ENCODE data around the gene RAB36. TPM values are rescaled to one million over a fixed set of nuclear protein-coding genes. Genes with fewer than 3 reads are reported as not detected.
A peak's percentile ranks its signal among the peaks of the same experiment; 100 is the strongest.

RAB36 gene
- total RNA-seq, 2 experiments from 2014 or later = 0.77 to 0.87 TPM

- H3K4me1 ChIP-seq (ENCODE audit: insufficient read depth, low read length) = peaks cover 7% of the 10 kb centered on the region
- Mint-ChIP-seq H3K9me3 (no peaks in the 10 kb centered on the region), H3K4me1 (ENCODE audit: low read depth) (peaks cover 5% of the 10 kb centered on the region), H3K27me3 (no peaks in the 10 kb centered on the region), H3K4me3 (no peak overlapping the region), H3K27ac (no peak overlapping the region), H3K36me3 (ENCODE audit: low read depth) (no peaks in the 10 kb centered on the region)
- H3K27me3 ChIP-seq (ENCODE audit: control insufficient read depth in 1 of 2, insufficient read depth in 2 of 2, low read length in 2 of 2) = no peaks in the 10 kb centered on the region
- H3K9me3 ChIP-seq (ENCODE audit: control insufficient read depth in 1 of 2, insufficient read depth in 1 of 2, low read length in 2 of 2) = no peaks in the 10 kb centered on the region
- intact Hi-C loops (cut with DNase I, micrococcal nuclease) = loop anchor here in 1 of 2 experiments (10.0 kb wide), 1 partner anchor 412 kb away; no protein-coding TSS in a partner anchor
- H3K4me3 ChIP-seq (ENCODE audit: low read length) = no peak overlapping the region
- ChIA-PET CTCF (interaction anchor here (1.2 to 2.2 kb wide), 3 partner anchors 167 to 172 kb away, joined by 3 to 24 read pairs (median 14); no protein-coding TSS in a partner anchor), POLR2A (no interaction called here)
- H3K36me3 ChIP-seq (ENCODE audit: insufficient read depth, low read length) = no peaks in the 10 kb centered on the region
- TF ChIP-seq CTCF (IDR thresholded peaks at IDR 0.05) = no peak
- DNase-seq (no peak), ATAC-seq (ENCODE audit: poor library complexity) (no peak)
- no peak overlapping the region for H3K27ac ChIP-seq (ENCODE audit: low read depth in 1 of 2, low read length in 2 of 2)
Measured at GRCh38 chr22:23127055-23127756, 18.1 kb upstream of the RAB36 start.

GRCh38 chr22:23127788-23128187 lies 17.5 kb upstream of the RAB36 start:
- Histone ChIP-seq H3K9me3 (ENCODE audit: control insufficient read depth in 1 of 2, insufficient read depth in 1 of 2, low read length in 2 of 2) (no peaks in the 10 kb centered on the region), H3K36me3 (ENCODE audit: insufficient read depth, low read length) (no peaks in the 10 kb centered on the region), H3K4me3 (ENCODE audit: low read length) (no peak overlapping the region), H3K27me3 (ENCODE audit: control insufficient read depth in 1 of 2, insufficient read depth in 2 of 2, low read length in 2 of 2) (no peaks in the 10 kb centered on the region), H3K4me1 (ENCODE audit: insufficient read depth, low read length) (peaks cover 7% of the 10 kb centered on the region), H3K27ac (ENCODE audit: low read depth in 1 of 2, low read length in 2 of 2) (no peak overlapping the region)
- Mint-ChIP-seq H3K36me3 (ENCODE audit: low read depth) (no peaks in the 10 kb centered on the region), H3K9me3 (no peaks in the 10 kb centered on the region), H3K4me1 (ENCODE audit: low read depth) (peaks cover 5% of the 10 kb centered on the region), H3K4me3 (no peak overlapping the region), H3K27ac (no peak overlapping the region), H3K27me3 (no peaks in the 10 kb centered on the region)
- ChIA-PET CTCF (interaction anchor here (0.7 to 2.2 kb wide), 9 partner anchors 13 to 258 kb away, joined by 3 to 24 read pairs (median 3); partner anchors contain the start of gene RAB36), POLR2A (interaction anchor here (0.8 kb wide), 2 partner anchors 10 to 167 kb away, joined by 3 read pairs; no protein-coding TSS in a partner anchor)
- intact Hi-C loops (cut with DNase I, micrococcal nuclease) = loop anchor here (1.0 to 10.0 kb wide), 3 partner anchors 168 to 540 kb away; no protein-coding TSS in a partner anchor
- ATAC-seq (ENCODE audit: poor library complexity) (no peak), DNase-seq (no peak)
- TF ChIP-seq CTCF (IDR thresholded peaks at IDR 0.05) = no peak

- H3K36me3 Mint-ChIP-seq (ENCODE audit: low read depth) = no peaks in the 10 kb centered on the region
- H3K9me3 Mint-ChIP-seq = no peaks in the 10 kb centered on the region
- H3K4me1 ChIP-seq (ENCODE audit: insufficient read depth, low read length) = peaks cover 7% of the 10 kb centered on the region
- DNase-seq = peak; percentile 59 to 86 (median 70)
- CTCF ChIA-PET = interaction anchor here (0.7 to 2.2 kb wide), 10 partner anchors 12 to 257 kb away, joined by 3 to 24 read pairs (median 3); partner anchors contain the start of gene RAB36
- H3K36me3 ChIP-seq (ENCODE audit: insufficient read depth, low read length) = no peaks in the 10 kb centered on the region
- no peak overlapping the region for H3K4me3 ChIP-seq (ENCODE audit: low read length)
- H3K27ac Mint-ChIP-seq = no peak overlapping the region
- H3K4me1 Mint-ChIP-seq (ENCODE audit: low read depth) = peaks cover 5% of the 10 kb centered on the region
- POLR2A ChIA-PET = interaction anchor here (0.8 kb wide), 2 partner anchors 10 to 168 kb away, joined by 3 read pairs; no protein-coding TSS in a partner anchor
- ATAC-seq (ENCODE audit: poor library complexity) = peak; percentile 89
- no peak overlapping the region for H3K4me3 Mint-ChIP-seq
- no peaks in the 10 kb centered on the region for H3K9me3 ChIP-seq (ENCODE audit: control insufficient read depth in 1 of 2, insufficient read depth in 1 of 2, low read length in 2 of 2)
- peak; percentile 82 for TF ChIP-seq CTCF (IDR thresholded peaks at IDR 0.05)
- H3K27me3 Mint-ChIP-seq = no peaks in the 10 kb centered on the region
- no peak overlapping the region for H3K27ac ChIP-seq (ENCODE audit: low read depth in 1 of 2, low read length in 2 of 2)
- intact Hi-C loops (cut with DNase I, micrococcal nuclease) = loop anchor here (1.0 to 10.0 kb wide), 3 partner anchors 169 to 541 kb away; no protein-coding TSS in a partner anchor
- no peaks in the 10 kb centered on the region for H3K27me3 ChIP-seq (ENCODE audit: control insufficient read depth in 1 of 2, insufficient read depth in 2 of 2, low read length in 2 of 2)
Measured at GRCh38 chr22:23128269-23129108, 16.8 kb upstream of the RAB36 start.

Data from CD4-positive, alpha-beta T cell (primary cell).